HCT116 (cell line): ENCODE data around the gene C10orf90. TPM values are rescaled to one million over a fixed set of nuclear protein-coding genes. Genes with fewer than 3 reads are reported as not detected.

Source experiments
- ATAC-seq: fragments of 200-7000 bp; cut with Tn5 transposase; 2 replicates; pipeline ENCODE4 v1.9.1; 2020; ENCODE audit warnings: mild to moderate bottlenecking, moderate library complexity
- BruUV-seq: library from RNA; stranded (reverse); fragments of 400-500 nt; replicated peaks from 2 replicates; lab custom pipeline; 2021; lab: Mats Ljungman, UMichigan
- CTCF ChIA-PET: fragments of 300-600 bp; sonication (Branson Sonifier 250); formaldehyde crosslinking; loops from one replicate; lab custom pipeline; 2021; ENCODE audit warnings: antibody characterized with exemption; lab: Charles Lee
- POLR2A ChIA-PET: fragments of 300-600, 350-600 bp; sonication (Branson Sonifier 250); formaldehyde crosslinking; loops from one replicate; lab custom pipeline; 2021; ENCODE audit warnings: antibody characterized with exemption; lab: Charles Lee
- RAD21 ChIA-PET, 2 experiments: fragments of 300-600 bp; sonication (Branson Sonifier 250); formaldehyde crosslinking; loops; one replicate each; lab custom pipeline; 2023; ENCODE audit warnings: low total read pairs in 2 of 2; ENCODE audit not compliant: uncharacterized antibody in 2 of 2, unreplicated experiment in 2 of 2, low non-redundant PET in 1 of 2; lab: Charles Lee
- DNase-seq: peaks from one replicate; pipeline ENCODE4 v3.0.0-alpha.2; 2010; ENCODE audit warnings: low read depth, low spot score
- H2AFZ ChIP-seq: fragments of 200-600 bp; shearing (Covaris generic), sonication (generic); 2 replicates; pipeline ENCODE4 v1.6.1; 2017; ENCODE audit warnings: low read depth, mixed run types, mixed read lengths, antibody characterized with exemption, low read length; ENCODE audit not compliant: poor library complexity, severe bottlenecking
- H3K27ac ChIP-seq: 2 replicates; pipeline ENCODE4 v1.5.1; 2012; ENCODE audit warnings: low read depth, low read length
- H3K27me3 ChIP-seq: fragments of 200-600 bp; sonication (generic); 2 replicates; pipeline ENCODE4 v1.6.1; 2016; ENCODE audit warnings: mixed run types, low read length, mixed read lengths; ENCODE audit not compliant: insufficient read depth
- H3K36me3 ChIP-seq, 2 experiments: fragments of 200-500 bp in 1 of 2; fragments of 200-600 bp in 1 of 2; sonication (Bioruptor generic) in 1 of 2; sonication (generic) in 1 of 2; 2 replicates each; pipeline versions ENCODE4 v1.5.1 to v1.6.1; 2014 to 2016; ENCODE audit warnings: low read length in 2 of 2, inconsistent platforms in 1 of 2, mixed read lengths in 1 of 2, mixed run types in 1 of 2; ENCODE audit not compliant: insufficient read depth in 2 of 2, control insufficient read depth in 1 of 2
- H3K4me1 ChIP-seq, 2 experiments: fragments of 200-600 bp in 1 of 2; sonication (generic) in 1 of 2; 2 replicates each; pipeline versions ENCODE4 v1.5.1 to v1.6.1; 2012 to 2017; ENCODE audit warnings: low read length in 2 of 2, inconsistent platforms in 1 of 2, mild to moderate bottlenecking in 1 of 2, mixed read lengths in 1 of 2, mixed run types in 1 of 2, moderate library complexity in 1 of 2; ENCODE audit not compliant: insufficient read depth in 2 of 2, control insufficient read depth in 1 of 2
- H3K4me2 ChIP-seq: fragments of 200-600 bp; sonication (generic); 2 replicates; pipeline ENCODE4 v1.6.1; 2017; ENCODE audit warnings: mixed run types, low read length, mixed read lengths
- H3K4me3 ChIP-seq, 2 experiments: fragments of 200-600 bp in 1 of 2; sonication (generic) in 1 of 2; replicated peaks in 1 of 2; 2 replicates each; pipeline ENCODE4 v1.5.1; 2011 to 2016; ENCODE audit warnings: low read length in 2 of 2, control low read depth in 1 of 2, low read depth in 1 of 2, mild to moderate bottlenecking in 1 of 2, mixed read lengths in 1 of 2, mixed run types in 1 of 2
- H3K79me2 ChIP-seq: fragments of 200-600 bp; sonication (generic); 2 replicates; pipeline ENCODE4 v1.6.1; 2017; ENCODE audit warnings: mild to moderate bottlenecking, mixed run types, low read length, moderate library complexity, mixed read lengths; ENCODE audit not compliant: insufficient read depth
- H3K9ac ChIP-seq: fragments of 200-600 bp; sonication (generic); 2 replicates; pipeline ENCODE4 v1.6.1; 2016; ENCODE audit warnings: low read length, mixed read lengths
- H3K9me2 ChIP-seq: fragments of 200-600 bp; sonication (generic), shearing (Covaris generic); 2 replicates; pipeline ENCODE4 v1.6.1; 2017; ENCODE audit warnings: mixed run types, mild to moderate bottlenecking, moderate library complexity; ENCODE audit not compliant: insufficient read depth
- H3K9me3 ChIP-seq, 2 experiments: fragments of 200-500 bp in 1 of 2; fragments of 200-600 bp in 1 of 2; sonication (Bioruptor generic) in 1 of 2; sonication (generic) in 1 of 2; 2 replicates each; pipeline ENCODE4 v1.6.1; 2014 to 2017; ENCODE audit warnings: low read length in 2 of 2, mixed read lengths in 2 of 2, inconsistent platforms in 1 of 2, low read depth in 1 of 2, mild to moderate bottlenecking in 1 of 2, mixed run types in 1 of 2, moderate library complexity in 1 of 2; ENCODE audit not compliant: control insufficient read depth in 1 of 2, insufficient read depth in 1 of 2
- H4K20me1 ChIP-seq: fragments of 200-600 bp; sonication (generic), shearing (Covaris generic); 2 replicates; pipeline ENCODE4 v1.6.1; 2017; ENCODE audit warnings: mixed run types, mild to moderate bottlenecking, moderate library complexity; ENCODE audit not compliant: insufficient read depth
- MAX ChIP-seq: IDR thresholded peaks from 2 replicates; pipeline ENCODE4 v1.6.1; 2012
- intact Hi-C: fragments of 100-400 bp; cut with micrococcal nuclease; formaldehyde crosslinking; loops from 2 replicates; pipeline ENCODE4 v1.10.0; 2022
- total RNA-seq: library from RNA; stranded (reverse); gene quantifications from one replicate; pipeline ENCODE4 v1.2.1, GENCODE V29; 2021; ENCODE audit not compliant: unreplicated experiment

C10orf90 gene
- total RNA-seq, 1 experiment from 2014 or later, result not detected

GRCh38 chr10:126686268-126686667, 15.8 kb upstream of the C10orf90 start:
- intact Hi-C loops, result no loop called here
- Histone ChIP-seq H3K4me2 (no peak overlapping the region), H3K9me2 (no peaks in the 10 kb centered on the region), H3K9me3 (no peaks in the 10 kb centered on the region), H3K79me2 (no peaks in the 10 kb centered on the region), H3K4me1 (no peaks in the 10 kb centered on the region), H3K36me3 (no peaks in the 10 kb centered on the region), H3K27me3 (peaks cover 16% of the 10 kb centered on the region; the same call in 1 of the 2 replicates), H3K9ac (no peak overlapping the region), H4K20me1 (no peaks in the 10 kb centered on the region), H3K27ac (no peak overlapping the region), H2AFZ (no peak overlapping the region), H3K4me3 (no peak overlapping the region)
- RAD21 ChIA-PET, result no interaction called here
- CTCF ChIA-PET, result no interaction called here
- no peak for ATAC-seq
- no peak for TF ChIP-seq MAX
- POLR2A ChIA-PET, result no interaction called here
- no peak for DNase-seq
- BruUV-seq, result no TSS peak

GRCh38 chr10:126685756-126686155, 15.3 kb upstream of the C10orf90 start:
- Histone ChIP-seq H3K27ac (no peak overlapping the region), H3K4me3 (no peak overlapping the region), H3K9me2 (no peaks in the 10 kb centered on the region), H2AFZ (no peak overlapping the region), H3K4me1 (no peaks in the 10 kb centered on the region), H3K36me3 (no peaks in the 10 kb centered on the region), H3K4me2 (no peak overlapping the region), H3K27me3 (peaks cover 13% of the 10 kb centered on the region; the same call in 1 of the 2 replicates), H3K9me3 (no peaks in the 10 kb centered on the region), H3K9ac (no peak overlapping the region), H4K20me1 (no peaks in the 10 kb centered on the region), H3K79me2 (no peaks in the 10 kb centered on the region)
- ChIA-PET CTCF (no interaction called here), RAD21 (no interaction called here), POLR2A (no interaction called here)
- DNase-seq, result no peak
- ATAC-seq, result no peak
- intact Hi-C loops, result no loop called here
- BruUV-seq, result no TSS peak
- TF ChIP-seq MAX, result no peak
- TF ChIP-seq, all 23 proteins: peak for 0
